ENCODE data around the gene FAM171A2. TPM values are rescaled to one million over a fixed set of nuclear protein-coding genes. Genes with fewer than 3 reads are reported as not detected.

The FAM171A2 gene
- total RNA-seq, 1 experiment from 2014 or later = 3.4 TPM

GRCh38 chr17:44361292-44362260 is 2.1 kb downstream of the FAM171A2 start:
- no peak for DNase-seq (ENCODE audit: low read depth)

GRCh38 chr17:44360826-44361225 is 2.8 kb downstream of the FAM171A2 start:
- no peak for DNase-seq (ENCODE audit: low read depth)

DNA sequence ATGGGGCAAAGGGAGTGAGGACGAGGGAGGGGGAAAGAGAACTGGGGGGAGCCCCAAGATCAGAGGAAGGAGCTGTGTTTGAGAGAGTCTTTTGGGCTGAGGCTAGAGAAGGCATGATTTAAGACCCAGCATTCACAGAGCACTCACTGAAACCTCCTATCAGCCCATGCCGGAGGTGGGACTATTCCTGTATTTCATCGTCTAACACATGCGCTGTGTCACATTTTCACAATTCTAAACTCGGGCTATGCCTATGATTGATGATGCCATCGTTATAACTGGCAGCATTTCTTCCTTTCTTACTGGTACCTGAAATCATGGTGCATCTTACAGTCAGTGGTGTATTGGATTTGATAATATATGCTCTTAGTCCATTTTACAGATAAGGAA is 3.5 kb downstream of the FAM171A2 start:
- no peak for DNase-seq (ENCODE audit: low read depth)

- DNase-seq (ENCODE audit: low read depth) = no peak
Measured at GRCh38 chr17:44359458-44360143, 4.1 kb downstream of the FAM171A2 start.

DNA sequence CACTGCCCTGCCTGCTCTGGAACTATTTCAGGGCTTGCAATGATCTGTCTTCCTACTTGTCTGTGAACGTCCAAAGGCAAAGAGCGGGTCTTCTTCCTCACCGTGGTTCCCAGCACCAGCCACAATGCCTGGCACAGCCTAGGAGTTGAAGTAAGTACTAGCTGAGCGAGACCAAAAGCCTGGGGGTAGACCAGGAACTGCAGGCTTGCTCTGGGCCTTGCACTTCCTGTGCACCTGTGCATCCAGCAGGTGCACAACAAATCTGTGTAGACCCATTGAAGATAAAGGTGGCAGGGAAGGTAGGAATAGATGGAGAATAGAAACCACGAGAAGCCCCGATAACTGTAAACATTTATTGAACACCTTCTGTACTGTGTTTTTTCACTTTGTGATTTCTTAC is 4.6 kb downstream of the FAM171A2 start:
- no peak for DNase-seq (ENCODE audit: low read depth)

DNA sequence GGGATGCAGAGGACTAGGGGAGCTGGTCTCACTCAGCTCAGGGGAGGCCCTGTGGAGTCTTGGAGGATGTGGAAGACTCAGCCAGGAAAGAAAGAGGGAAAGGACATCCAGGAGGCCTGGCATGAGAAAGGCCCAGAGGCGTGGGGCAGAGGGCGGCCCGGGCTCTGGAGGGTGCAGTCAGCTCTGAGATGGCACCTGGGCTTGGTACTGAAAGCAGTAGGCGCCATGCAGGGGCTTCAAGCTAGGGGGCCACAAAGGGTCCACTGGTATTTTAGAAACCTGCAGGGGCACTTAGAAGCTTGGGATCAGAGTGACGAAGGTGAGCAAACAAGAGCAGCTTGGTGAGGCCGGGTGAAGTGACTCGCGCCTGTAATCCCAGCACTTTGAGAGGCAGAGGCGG is 5.6 kb downstream of the FAM171A2 start:
- no peak for DNase-seq (ENCODE audit: low read depth)

- no peak for DNase-seq (ENCODE audit: low read depth)
Measured at GRCh38 chr17:44356241-44356640, 7.4 kb downstream of the FAM171A2 start.

DNA sequence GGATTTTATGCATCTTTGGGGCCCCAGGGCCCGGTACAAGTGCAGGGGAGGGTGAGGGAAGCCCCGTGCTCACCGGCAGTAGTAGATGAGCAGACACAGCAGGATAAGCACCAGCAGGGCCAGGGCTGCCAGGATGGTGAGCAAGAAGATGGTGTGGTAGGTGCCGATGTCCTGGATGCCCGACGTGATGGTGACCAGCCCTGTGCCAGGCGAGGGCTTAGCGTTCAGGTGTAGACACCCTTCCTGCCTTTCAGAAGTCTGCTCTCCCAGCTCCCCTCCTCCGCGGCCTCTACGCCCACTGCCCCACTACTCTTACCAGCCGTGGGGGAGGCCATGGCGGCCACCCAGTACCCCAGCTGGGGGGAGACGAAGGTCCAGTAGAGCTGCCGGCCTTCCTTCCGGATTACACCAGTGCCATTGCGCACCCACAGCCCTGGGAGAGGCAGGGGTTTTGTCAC is 8.0 kb downstream of the FAM171A2 start:
- no peak for DNase-seq (ENCODE audit: low read depth)

DNA sequence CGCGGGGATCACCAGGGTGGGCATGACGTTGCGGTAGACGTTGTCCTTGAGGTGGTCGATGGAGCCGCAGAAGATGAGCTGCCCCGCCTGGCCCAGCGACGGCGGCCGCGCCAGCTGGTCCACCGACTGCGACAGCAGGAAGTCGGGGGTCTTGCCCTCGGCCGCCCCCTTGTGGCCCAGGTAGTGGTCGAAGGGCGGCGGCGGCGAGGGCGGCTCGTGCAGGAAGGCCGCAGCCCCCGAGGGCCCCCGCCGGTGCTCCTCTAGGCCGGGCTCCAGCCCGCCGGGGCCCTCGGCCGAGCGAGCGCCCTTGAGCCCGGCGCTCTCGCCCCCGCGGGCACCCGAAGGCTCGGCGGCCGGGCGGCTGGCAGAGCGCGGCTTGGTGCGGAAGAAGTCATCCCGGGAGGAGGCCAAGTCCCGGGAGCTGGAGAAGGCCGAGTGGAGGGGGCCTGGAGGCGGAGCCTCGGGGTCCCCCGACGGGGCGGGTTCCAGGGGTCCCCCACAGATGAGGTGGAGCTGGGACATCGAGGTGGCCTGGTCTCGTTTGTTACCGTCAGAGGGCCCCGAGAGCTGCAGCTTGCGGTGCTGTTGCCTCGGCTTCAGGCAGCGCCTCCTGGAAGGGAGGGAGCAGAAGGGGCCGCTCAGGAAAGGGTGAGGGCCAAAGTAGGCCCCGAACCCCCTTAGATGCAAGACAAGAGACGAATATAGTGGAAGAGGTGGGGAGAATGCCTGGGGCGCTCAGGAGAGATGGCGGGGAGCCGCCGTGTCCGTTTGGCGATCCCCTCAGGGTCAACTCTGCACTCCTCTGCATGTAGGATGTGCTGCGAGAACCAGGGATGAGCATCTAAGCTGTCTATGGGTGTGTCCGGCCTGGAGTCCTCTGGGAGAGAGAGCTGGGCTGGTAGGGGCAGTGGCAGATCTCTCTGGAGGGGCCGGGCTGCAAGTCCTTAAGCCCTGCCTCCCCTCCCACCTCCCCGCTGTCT is 8.8 kb downstream of the FAM171A2 start:
- no peak for DNase-seq (ENCODE audit: low read depth)

GRCh38 chr17:44353672-44354331 is 9.9 kb downstream of the FAM171A2 start:
- no peak for DNase-seq (ENCODE audit: low read depth)

- DNase-seq (ENCODE audit: low read depth) = no peak
Measured at GRCh38 chr17:44352828-44353671, 10.6 kb downstream of the FAM171A2 start.

DNA sequence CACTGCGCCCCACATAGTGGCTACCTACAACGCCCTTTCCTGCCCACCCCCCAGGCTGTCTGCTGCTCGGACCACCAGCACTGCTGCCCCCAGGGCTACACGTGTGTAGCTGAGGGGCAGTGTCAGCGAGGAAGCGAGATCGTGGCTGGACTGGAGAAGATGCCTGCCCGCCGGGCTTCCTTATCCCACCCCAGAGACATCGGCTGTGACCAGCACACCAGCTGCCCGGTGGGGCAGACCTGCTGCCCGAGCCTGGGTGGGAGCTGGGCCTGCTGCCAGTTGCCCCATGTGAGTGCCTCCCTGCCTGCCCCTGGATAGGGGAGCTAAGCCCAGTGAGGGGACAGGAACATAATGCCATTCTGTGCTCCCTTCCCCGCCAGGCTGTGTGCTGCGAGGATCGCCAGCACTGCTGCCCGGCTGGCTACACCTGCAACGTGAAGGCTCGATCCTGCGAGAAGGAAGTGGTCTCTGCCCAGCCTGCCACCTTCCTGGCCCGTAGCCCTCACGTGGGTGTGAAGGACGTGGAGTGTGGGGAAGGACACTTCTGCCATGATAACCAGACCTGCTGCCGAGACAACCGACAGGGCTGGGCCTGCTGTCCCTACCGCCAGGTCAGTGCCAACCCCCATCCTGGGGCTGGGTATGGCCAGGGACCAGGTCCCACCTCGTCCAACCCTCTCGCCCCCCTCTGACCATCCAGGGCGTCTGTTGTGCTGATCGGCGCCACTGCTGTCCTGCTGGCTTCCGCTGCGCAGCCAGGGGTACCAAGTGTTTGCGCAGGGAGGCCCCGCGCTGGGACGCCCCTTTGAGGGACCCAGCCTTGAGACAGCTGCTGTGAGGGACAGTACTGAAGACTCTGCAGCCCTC is 11.5 kb downstream of the FAM171A2 start:
- DNase-seq (ENCODE audit: low read depth) = no peak

DNA sequence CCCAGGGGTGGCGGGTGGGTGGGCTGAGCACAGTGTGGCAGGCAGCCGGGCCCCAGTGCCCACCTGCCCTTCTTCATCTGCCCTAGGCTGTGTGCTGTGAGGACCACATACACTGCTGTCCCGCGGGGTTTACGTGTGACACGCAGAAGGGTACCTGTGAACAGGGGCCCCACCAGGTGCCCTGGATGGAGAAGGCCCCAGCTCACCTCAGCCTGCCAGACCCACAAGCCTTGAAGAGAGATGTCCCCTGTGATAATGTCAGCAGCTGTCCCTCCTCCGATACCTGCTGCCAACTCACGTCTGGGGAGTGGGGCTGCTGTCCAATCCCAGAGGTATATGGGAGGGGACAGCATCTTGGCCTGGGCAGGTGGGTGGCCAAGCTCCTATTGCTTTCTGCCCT is 12.2 kb downstream of the FAM171A2 start:
- DNase-seq (ENCODE audit: low read depth) = no peak

DNA sequence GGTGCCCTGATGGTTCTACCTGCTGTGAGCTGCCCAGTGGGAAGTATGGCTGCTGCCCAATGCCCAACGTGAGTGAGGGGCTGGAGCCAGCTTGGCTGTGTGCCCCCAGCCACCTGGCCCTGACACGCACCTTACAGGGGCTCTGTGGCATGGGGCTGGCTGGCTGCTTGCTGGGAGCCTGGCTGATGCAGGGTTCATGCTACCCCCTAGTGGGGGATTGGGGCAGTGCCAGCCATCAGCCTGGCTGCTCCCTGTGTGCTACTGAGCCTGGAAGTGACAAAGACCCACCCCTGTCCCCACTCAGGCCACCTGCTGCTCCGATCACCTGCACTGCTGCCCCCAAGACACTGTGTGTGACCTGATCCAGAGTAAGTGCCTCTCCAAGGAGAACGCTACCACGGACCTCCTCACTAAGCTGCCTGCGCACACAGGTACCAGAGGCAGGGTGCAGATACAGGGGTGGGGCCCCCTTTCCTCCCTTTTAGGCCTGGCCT is 12.9 kb downstream of the FAM171A2 start:
- DNase-seq (ENCODE audit: low read depth) = peak; percentile 60

GRCh38 chr17:44349553-44350070 is 14.0 kb downstream of the FAM171A2 start:
- no peak for DNase-seq (ENCODE audit: low read depth)

DNA sequence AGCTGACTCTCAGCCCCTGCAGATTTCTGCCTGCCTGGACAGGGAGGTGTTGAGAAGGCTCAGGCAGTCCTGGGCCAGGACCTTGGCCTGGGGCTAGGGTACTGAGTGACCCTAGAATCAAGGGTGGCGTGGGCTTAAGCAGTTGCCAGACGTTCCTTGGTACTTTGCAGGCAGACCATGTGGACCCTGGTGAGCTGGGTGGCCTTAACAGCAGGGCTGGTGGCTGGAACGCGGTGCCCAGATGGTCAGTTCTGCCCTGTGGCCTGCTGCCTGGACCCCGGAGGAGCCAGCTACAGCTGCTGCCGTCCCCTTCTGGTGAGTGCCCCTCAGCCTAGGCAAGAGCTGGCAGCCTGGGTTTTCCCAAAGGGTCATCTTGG is 14.7 kb downstream of the FAM171A2 start:
- no peak for DNase-seq (ENCODE audit: low read depth)

- DNase-seq (ENCODE audit: low read depth) = peak; percentile 61
Measured at GRCh38 chr17:44348234-44348987, 15.2 kb downstream of the FAM171A2 start.
